ENCODE measurements around the gene RNF141.

RNF141 gene

GRCh38 chr11:10522921-10523320 lies 18.1 kb downstream of the RNF141 start:
- no peak for DNase-seq (ENCODE audit: low spot score)

- DNase-seq (ENCODE audit: low spot score) = no peak
Observed at GRCh38 chr11:10522276-10522675, 18.7 kb downstream of the RNF141 start.

- no peak for DNase-seq (ENCODE audit: low spot score)
Observed at GRCh38 chr11:10520562-10520961, 20.4 kb downstream of the RNF141 start.

- no peak for DNase-seq (ENCODE audit: low spot score)
Observed at GRCh38 chr11:10519630-10520029, 21.4 kb downstream of the RNF141 start.

- DNase-seq (ENCODE audit: low spot score) = no peak
Observed at GRCh38 chr11:10518891-10519290, 22.1 kb downstream of the RNF141 start.

GRCh38 chr11:10518123-10518522 lies 22.9 kb downstream of the RNF141 start:
- no peak for DNase-seq (ENCODE audit: low spot score)

GRCh38 chr11:10515418-10515817 lies 25.6 kb downstream of the RNF141 start:
- DNase-seq (ENCODE audit: low spot score) = no peak

- no peak for DNase-seq (ENCODE audit: low spot score)
Observed at GRCh38 chr11:10514709-10515108, 26.3 kb downstream of the RNF141 start.

- no peak for DNase-seq (ENCODE audit: low spot score)
Observed at GRCh38 chr11:10514202-10514601, 26.8 kb downstream of the RNF141 start.

GRCh38 chr11:10511181-10511621 lies 29.8 kb downstream of the RNF141 start:
- no peak for DNase-seq (ENCODE audit: low spot score)

- no peak for DNase-seq (ENCODE audit: low spot score)
Observed at GRCh38 chr11:10506008-10506370, 35.0 kb downstream of the RNF141 start.

- no peak for DNase-seq (ENCODE audit: low spot score)
Observed at GRCh38 chr11:10505278-10506007, 35.5 kb downstream of the RNF141 start.

GRCh38 chr11:10504490-10504889 lies 36.5 kb downstream of the RNF141 start:
- no peak for DNase-seq (ENCODE audit: low spot score)

- no peak for DNase-seq (ENCODE audit: low spot score)
Observed at GRCh38 chr11:10503777-10504480, 37.1 kb downstream of the RNF141 start.

GRCh38 chr11:10503221-10503620 lies 37.8 kb downstream of the RNF141 start:
- no peak for DNase-seq (ENCODE audit: low spot score)

- no peak for DNase-seq (ENCODE audit: low spot score)
Observed at GRCh38 chr11:10502770-10503169, 38.2 kb downstream of the RNF141 start.

GRCh38 chr11:10502065-10502680 lies 38.8 kb downstream of the RNF141 start:
- DNase-seq (ENCODE audit: low spot score) = no peak

- no peak for DNase-seq (ENCODE audit: low spot score)
Observed at GRCh38 chr11:10500757-10501684, 40.0 kb downstream of the RNF141 start.

- no peak for DNase-seq (ENCODE audit: low spot score)
Observed at GRCh38 chr11:10499874-10500601, 40.9 kb downstream of the RNF141 start.

- no peak for DNase-seq (ENCODE audit: low spot score)
Observed at GRCh38 chr11:10499452-10499851, 41.5 kb downstream of the RNF141 start.
